Vagina (tissue), 2 donors: ENCODE data around the gene PRRC2B.

ENCODE experiments used
- CTCF ChIP-seq, 3 experiments: fragments of 450-650 bp in 2 of 3; fragments of 200-600 bp in 1 of 3; sonication (generic) in 1 of 3; IDR thresholded peaks; one replicate each; pipeline ENCODE4 v1.5.1; 2017 to 2019; ENCODE audit warnings: antibody characterized with exemption in 3 of 3, mild to moderate bottlenecking in 2 of 3, moderate library complexity in 2 of 3
- POLR2A ChIP-seq, 2 donors: fragments of 450-650 bp; IDR thresholded peaks; one replicate each; pipeline ENCODE4 v1.6.1; 2017; ENCODE audit warnings: antibody characterized with exemption in 2 of 2, mild to moderate bottlenecking in 2 of 2, moderate library complexity in 2 of 2
- POLR2AphosphoS5 ChIP-seq, 2 donors: sonication (generic); formaldehyde crosslinking; IDR thresholded peaks; one replicate each; pipeline ENCODE4 v1.9.0; 2017; ENCODE audit warnings: antibody characterized with exemption in 2 of 2, mild to moderate bottlenecking in 2 of 2, low read depth in 1 of 2; ENCODE audit not compliant: insufficient read depth in 1 of 2

GRCh38 chr9:131513177-131513576 lies 119.3 kb downstream of the PRRC2B start:
- TF ChIP-seq POLR2A (IDR thresholded peaks at IDR 0.05) (no peak), CTCF (IDR thresholded peaks at IDR 0.05) (no peak), POLR2AphosphoS5 (IDR thresholded peaks at IDR 0.05; ENCODE audit: insufficient read depth in 1 of 2, low read depth in 1 of 2) (no peak)
